HCT116 (cell line): Measurements from ENCODE around the gene ADAM20. TPM values are rescaled to one million over a fixed set of nuclear protein-coding genes. Genes with fewer than 3 reads are reported as not detected.

Experiments
- ATAC-seq: fragments of 200-7000 bp; cut with Tn5 transposase; 2 replicates; pipeline ENCODE4 v1.9.1; 2020; ENCODE audit warnings: mild to moderate bottlenecking, moderate library complexity
- BruUV-seq: library from RNA; stranded (reverse); fragments of 400-500 nt; replicated peaks from 2 replicates; lab custom pipeline; 2021; lab: Mats Ljungman, UMichigan
- CTCF ChIA-PET: fragments of 300-600 bp; sonication (Branson Sonifier 250); formaldehyde crosslinking; loops from one replicate; lab custom pipeline; 2021; ENCODE audit warnings: antibody characterized with exemption; lab: Charles Lee
- POLR2A ChIA-PET: fragments of 300-600, 350-600 bp; sonication (Branson Sonifier 250); formaldehyde crosslinking; loops from one replicate; lab custom pipeline; 2021; ENCODE audit warnings: antibody characterized with exemption; lab: Charles Lee
- RAD21 ChIA-PET, 2 experiments: fragments of 300-600 bp; sonication (Branson Sonifier 250); formaldehyde crosslinking; loops; one replicate each; lab custom pipeline; 2023; ENCODE audit warnings: low total read pairs in 2 of 2; ENCODE audit not compliant: uncharacterized antibody in 2 of 2, unreplicated experiment in 2 of 2, low non-redundant PET in 1 of 2; lab: Charles Lee
- DNase-seq: peaks from one replicate; pipeline ENCODE4 v3.0.0-alpha.2; 2010; ENCODE audit warnings: low read depth, low spot score
- H2AFZ ChIP-seq: fragments of 200-600 bp; shearing (Covaris generic), sonication (generic); 2 replicates; pipeline ENCODE4 v1.6.1; 2017; ENCODE audit warnings: low read depth, mixed run types, mixed read lengths, antibody characterized with exemption, low read length; ENCODE audit not compliant: poor library complexity, severe bottlenecking
- H3K27ac ChIP-seq: 2 replicates; pipeline ENCODE4 v1.5.1; 2012; ENCODE audit warnings: low read depth, low read length
- H3K27me3 ChIP-seq: fragments of 200-600 bp; sonication (generic); 2 replicates; pipeline ENCODE4 v1.6.1; 2016; ENCODE audit warnings: mixed run types, low read length, mixed read lengths; ENCODE audit not compliant: insufficient read depth
- H3K36me3 ChIP-seq, 2 experiments: fragments of 200-500 bp in 1 of 2; fragments of 200-600 bp in 1 of 2; sonication (Bioruptor generic) in 1 of 2; sonication (generic) in 1 of 2; 2 replicates each; pipeline versions ENCODE4 v1.5.1 to v1.6.1; 2014 to 2016; ENCODE audit warnings: low read length in 2 of 2, inconsistent platforms in 1 of 2, mixed read lengths in 1 of 2, mixed run types in 1 of 2; ENCODE audit not compliant: insufficient read depth in 2 of 2, control insufficient read depth in 1 of 2
- H3K4me1 ChIP-seq, 2 experiments: fragments of 200-600 bp in 1 of 2; sonication (generic) in 1 of 2; 2 replicates each; pipeline versions ENCODE4 v1.5.1 to v1.6.1; 2012 to 2017; ENCODE audit warnings: low read length in 2 of 2, inconsistent platforms in 1 of 2, mild to moderate bottlenecking in 1 of 2, mixed read lengths in 1 of 2, mixed run types in 1 of 2, moderate library complexity in 1 of 2; ENCODE audit not compliant: insufficient read depth in 2 of 2, control insufficient read depth in 1 of 2
- H3K4me2 ChIP-seq: fragments of 200-600 bp; sonication (generic); 2 replicates; pipeline ENCODE4 v1.6.1; 2017; ENCODE audit warnings: mixed run types, low read length, mixed read lengths
- H3K4me3 ChIP-seq, 2 experiments: fragments of 200-600 bp in 1 of 2; sonication (generic) in 1 of 2; replicated peaks in 1 of 2; 2 replicates each; pipeline ENCODE4 v1.5.1; 2011 to 2016; ENCODE audit warnings: low read length in 2 of 2, control low read depth in 1 of 2, low read depth in 1 of 2, mild to moderate bottlenecking in 1 of 2, mixed read lengths in 1 of 2, mixed run types in 1 of 2
- H3K79me2 ChIP-seq: fragments of 200-600 bp; sonication (generic); 2 replicates; pipeline ENCODE4 v1.6.1; 2017; ENCODE audit warnings: mild to moderate bottlenecking, mixed run types, low read length, moderate library complexity, mixed read lengths; ENCODE audit not compliant: insufficient read depth
- H3K9ac ChIP-seq: fragments of 200-600 bp; sonication (generic); 2 replicates; pipeline ENCODE4 v1.6.1; 2016; ENCODE audit warnings: low read length, mixed read lengths
- H3K9me2 ChIP-seq: fragments of 200-600 bp; sonication (generic), shearing (Covaris generic); 2 replicates; pipeline ENCODE4 v1.6.1; 2017; ENCODE audit warnings: mixed run types, mild to moderate bottlenecking, moderate library complexity; ENCODE audit not compliant: insufficient read depth
- H3K9me3 ChIP-seq, 2 experiments: fragments of 200-500 bp in 1 of 2; fragments of 200-600 bp in 1 of 2; sonication (Bioruptor generic) in 1 of 2; sonication (generic) in 1 of 2; 2 replicates each; pipeline ENCODE4 v1.6.1; 2014 to 2017; ENCODE audit warnings: low read length in 2 of 2, mixed read lengths in 2 of 2, inconsistent platforms in 1 of 2, low read depth in 1 of 2, mild to moderate bottlenecking in 1 of 2, mixed run types in 1 of 2, moderate library complexity in 1 of 2; ENCODE audit not compliant: control insufficient read depth in 1 of 2, insufficient read depth in 1 of 2
- H4K20me1 ChIP-seq: fragments of 200-600 bp; sonication (generic), shearing (Covaris generic); 2 replicates; pipeline ENCODE4 v1.6.1; 2017; ENCODE audit warnings: mixed run types, mild to moderate bottlenecking, moderate library complexity; ENCODE audit not compliant: insufficient read depth
- CBX3 ChIP-seq: IDR thresholded peaks from 2 replicates; pipeline ENCODE4 v1.6.1; 2012; ENCODE audit warnings: low read depth
- CTCF ChIP-seq, 3 experiments: fragments of 200-600 bp in 1 of 3; sonication (generic) in 1 of 3; IDR thresholded peaks in 2 of 3; conservative IDR thresholded peaks in 1 of 3; 2 replicates each; pipeline ENCODE4 v1.5.1; 2012 to 2017; ENCODE audit warnings: low read depth in 2 of 3, low read length in 2 of 3, antibody characterized with exemption in 1 of 3, borderline replicate concordance in 1 of 3, control low read depth in 1 of 3, mild to moderate bottlenecking in 1 of 3, mixed read lengths in 1 of 3, mixed run types in 1 of 3, moderate library complexity in 1 of 3; ENCODE audit not compliant: insufficient read depth in 1 of 3
- EGR1 ChIP-seq: IDR thresholded peaks from 2 replicates; pipeline ENCODE4 v1.6.1; 2012; ENCODE audit warnings: low read depth
- EZH2phosphoT487 ChIP-seq: fragments of 200-600 bp; IDR thresholded peaks from 2 replicates; pipeline ENCODE4 v1.6.1; 2018; ENCODE audit warnings: antibody characterized with exemption, borderline replicate concordance
- JUND ChIP-seq: IDR thresholded peaks from 2 replicates; pipeline ENCODE4 v1.6.1; 2012
- MAX ChIP-seq: IDR thresholded peaks from 2 replicates; pipeline ENCODE4 v1.6.1; 2012
- POLR2AphosphoS5 ChIP-seq: IDR thresholded peaks from 2 replicates; pipeline ENCODE4 v1.6.1; 2011; ENCODE audit warnings: mild to moderate bottlenecking, low read depth, low read length, moderate library complexity
- REST ChIP-seq: IDR thresholded peaks from 2 replicates; pipeline ENCODE4 v1.6.1; 2012; ENCODE audit warnings: low read depth
- SIN3A ChIP-seq: IDR thresholded peaks from 2 replicates; pipeline ENCODE4 v1.6.1; 2012; ENCODE audit warnings: low read depth
- SP1 ChIP-seq: IDR thresholded peaks from 2 replicates; pipeline ENCODE4 v1.6.1; 2012; ENCODE audit warnings: low read depth
- SRF ChIP-seq: IDR thresholded peaks from 2 replicates; pipeline ENCODE4 v1.6.1; 2012; ENCODE audit warnings: low read depth
- TCF7L2 ChIP-seq: IDR thresholded peaks from 2 replicates; pipeline ENCODE4 v1.7.0; 2011; ENCODE audit warnings: borderline replicate concordance, inconsistent platforms; ENCODE audit not compliant: insufficient read depth, insufficient read length; ENCODE audit errors: extremely low read depth
- YY1 ChIP-seq: IDR thresholded peaks from 2 replicates; pipeline ENCODE4 v1.6.1; 2011; ENCODE audit warnings: low read length, low read depth, moderate library complexity, mild to moderate bottlenecking; ENCODE audit not compliant: insufficient replicate concordance; ENCODE audit errors: extremely low read depth
- ZFX ChIP-seq: fragments of 450-650 bp; IDR thresholded peaks from 2 replicates; pipeline ENCODE4 v1.6.1; 2017
- intact Hi-C: fragments of 100-400 bp; cut with micrococcal nuclease; formaldehyde crosslinking; loops from 2 replicates; pipeline ENCODE4 v1.10.0; 2022
- total RNA-seq: library from RNA; stranded (reverse); gene quantifications from one replicate; pipeline ENCODE4 v1.2.1, GENCODE V29; 2021; ENCODE audit not compliant: unreplicated experiment

The ADAM20 gene
- total RNA-seq, 1 experiment from 2014 or later: 0.57 TPM

- TF ChIP-seq POLR2AphosphoS5: no peak
- no peak for TF ChIP-seq SIN3A
- no peak for TF ChIP-seq SRF
- no peak for TF ChIP-seq ZFX
- TF ChIP-seq JUND: no peak
- no peak for TF ChIP-seq CTCF (IDR thresholded peaks at IDR 0.05 in 2 of 3, conservative IDR thresholded peaks at IDR 0.05 in 1 of 3; ENCODE audit: borderline replicate concordance in 1 of 3, insufficient read depth in 1 of 3, low read depth in 2 of 3, low read length in 2 of 3)
- TF ChIP-seq REST: no peak
- TF ChIP-seq CBX3: no peak
- TF ChIP-seq EGR1: no peak
- no peak for TF ChIP-seq SP1
- TF ChIP-seq YY1: no peak
- TF ChIP-seq MAX: no peak
- TF ChIP-seq TCF7L2: no peak
- TF ChIP-seq EZH2phosphoT487: no peak
- H3K4me3 ChIP-seq: no peak overlapping the region
- no peaks in the 10 kb centered on the region for H3K4me1 ChIP-seq
- ChIA-PET RAD21 (no interaction called here), POLR2A (no interaction called here), CTCF (no interaction called here)
- H4K20me1 ChIP-seq: no peaks in the 10 kb centered on the region
- H3K27me3 ChIP-seq: no peaks in the 10 kb centered on the region
- no peaks in the 10 kb centered on the region for H3K79me2 ChIP-seq
- intact Hi-C loops: no loop called here
- H3K9me2 ChIP-seq: no peaks in the 10 kb centered on the region
- H3K4me2 ChIP-seq: no peak overlapping the region
- no peak overlapping the region for H2AFZ ChIP-seq
- no peak overlapping the region for H3K27ac ChIP-seq
- DNase-seq: no peak
- H3K36me3 ChIP-seq: peaks cover 0 to 4% of the 10 kb centered on the region in 2 experiments; a peak in 2 of 4 replicates
- no peak overlapping the region for H3K9ac ChIP-seq
- no peaks in the 10 kb centered on the region for H3K9me3 ChIP-seq
- ATAC-seq: no peak
- BruUV-seq: no TSS peak
These were observed 42.1 kb upstream of the ADAM20 start for GRCh38 chr14:70576891-70577290.
